CD4-positive, alpha-beta T cell treated with Interleukin-4 for 4 hours (primary cell): ENCODE data around the gene MYO16.

ENCODE experiments used
- DNase-seq: peaks from one replicate; pipeline ENCODE4 v3.0.0-alpha.2; 2020

MYO16 gene

DNA sequence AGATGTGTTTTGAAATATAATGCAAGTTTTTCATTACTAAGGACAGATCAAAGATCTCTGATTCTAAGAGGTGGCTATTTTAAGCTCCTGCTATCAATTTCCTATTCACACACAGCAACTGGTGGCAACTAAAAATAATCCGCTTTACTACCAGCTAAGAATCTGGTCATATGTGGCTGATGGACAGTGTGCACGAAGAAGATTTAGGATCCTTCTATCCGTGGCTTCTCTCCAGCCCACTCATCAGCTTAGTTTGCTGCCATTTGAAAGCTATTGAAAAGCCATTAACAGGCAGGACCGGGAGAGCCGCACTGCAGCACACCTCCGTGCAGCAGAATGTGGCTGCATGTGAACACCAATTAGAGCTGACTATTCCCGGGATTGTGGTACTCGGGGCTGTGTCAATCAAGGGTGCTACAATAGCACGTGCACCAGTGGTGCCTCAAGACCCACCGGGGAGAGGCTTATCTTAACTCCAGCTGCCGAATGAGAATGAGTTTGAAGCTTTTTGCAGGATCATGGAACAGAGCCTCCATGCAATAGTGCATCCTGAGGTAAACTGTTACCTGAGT, at the start of gene MYO16:
Gene MYO16, plus strand, starts transcription at position 431 of the 572 bp plus-strand sequence. CDS start 234 bp downstream, outside the sequence.
- no peak for DNase-seq

DNA sequence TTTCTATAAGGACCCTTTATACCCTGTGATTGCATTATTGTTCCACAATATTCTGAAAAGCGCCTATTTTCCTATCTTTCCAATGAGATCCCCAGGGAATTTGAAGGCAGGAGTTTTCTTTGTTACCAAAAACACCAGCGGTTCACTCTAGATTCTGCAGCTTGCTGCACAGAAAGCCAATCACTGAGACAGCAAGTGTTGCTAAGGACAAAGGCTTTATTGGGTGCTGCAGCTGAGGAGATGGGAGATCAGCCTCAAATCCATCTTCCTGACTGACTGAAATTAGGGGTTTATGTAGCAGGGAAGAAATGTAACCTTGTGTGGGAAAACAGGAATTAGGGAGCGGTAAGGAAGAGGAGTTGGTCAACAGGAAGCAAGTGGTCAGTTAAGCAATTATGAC, 42.6 kb upstream of the MYO16 start:
- no peak for DNase-seq

DNA sequence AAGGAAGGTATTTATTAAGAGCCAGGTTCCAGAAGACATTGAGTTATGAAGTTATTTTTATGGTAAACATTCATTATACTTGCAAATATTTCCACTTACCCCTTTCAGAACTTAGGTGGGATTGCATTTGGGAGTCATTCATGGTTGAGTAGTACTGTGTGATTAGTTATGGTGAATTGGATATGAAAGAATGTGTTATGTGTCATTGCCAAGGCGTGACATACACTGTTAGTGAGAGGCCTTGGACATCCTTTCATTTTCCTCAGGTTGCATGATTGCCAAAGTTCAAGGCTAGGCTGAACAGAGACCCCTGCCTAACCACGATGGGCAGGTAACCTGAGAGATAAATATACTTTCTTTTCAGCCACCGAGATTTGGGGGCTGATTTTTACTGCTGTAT, 40.9 kb upstream of the MYO16 start:
- no peak for DNase-seq

DNA sequence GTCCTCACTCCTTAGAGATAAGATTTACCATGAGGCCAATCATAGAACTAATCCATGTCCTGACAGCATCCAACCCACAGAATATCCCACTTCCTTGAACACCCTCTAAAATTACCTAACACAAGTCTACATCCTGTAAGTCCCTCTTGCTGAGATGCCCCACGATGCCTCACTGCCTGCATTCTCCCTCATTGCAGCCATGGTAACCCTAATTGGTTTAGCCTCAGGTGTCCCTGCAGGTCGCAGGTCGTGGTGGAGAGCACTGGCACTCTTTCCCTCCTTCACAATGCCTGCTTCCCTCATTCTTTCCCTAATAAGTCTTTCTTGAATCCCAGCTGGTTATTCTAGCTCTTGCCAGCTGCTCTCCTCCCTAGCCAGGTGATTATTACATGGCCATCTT, 35.3 kb upstream of the MYO16 start:
- no peak for DNase-seq

DNA sequence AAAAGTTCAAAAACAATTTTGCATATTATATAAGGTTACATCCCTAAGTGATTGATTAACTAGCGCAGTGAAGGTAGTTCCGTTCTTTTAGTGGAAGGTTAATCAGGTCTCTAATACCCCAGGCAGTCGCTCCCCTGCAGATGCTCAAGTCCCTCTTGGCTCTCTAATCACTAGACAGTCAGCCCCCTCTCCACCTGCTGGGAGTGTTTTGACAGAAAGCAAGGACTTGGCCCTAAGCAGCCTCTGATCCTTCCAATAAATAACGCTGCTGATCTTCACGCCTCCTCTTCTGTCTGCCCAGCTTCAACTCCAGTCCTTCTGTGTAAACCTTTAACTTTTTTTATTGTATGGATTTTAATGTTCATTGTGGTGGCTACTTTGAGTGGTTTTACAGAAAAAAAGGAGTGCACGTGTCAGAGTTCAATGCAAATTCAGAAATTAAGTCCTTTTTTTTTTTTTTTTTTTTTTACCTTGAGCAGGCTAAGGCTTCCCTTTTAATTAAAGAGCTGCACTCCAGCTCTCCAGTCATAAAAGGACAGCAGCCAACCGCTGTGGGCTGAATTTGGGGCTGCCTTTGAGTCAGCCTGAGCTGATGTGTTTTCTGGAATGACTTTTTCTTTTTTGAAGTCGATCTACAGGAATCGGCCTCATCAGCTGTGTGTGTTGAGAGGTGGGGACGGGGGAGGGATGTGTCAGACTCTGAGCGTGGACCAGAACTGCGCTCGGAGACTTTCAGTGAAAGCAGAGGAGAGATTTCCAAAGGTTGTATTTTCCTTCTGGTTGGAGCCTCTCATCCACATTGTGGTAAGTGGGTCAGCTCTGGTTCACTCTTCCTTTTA, 33.8 kb upstream of the MYO16 start:
- DNase-seq = no peak

DNA sequence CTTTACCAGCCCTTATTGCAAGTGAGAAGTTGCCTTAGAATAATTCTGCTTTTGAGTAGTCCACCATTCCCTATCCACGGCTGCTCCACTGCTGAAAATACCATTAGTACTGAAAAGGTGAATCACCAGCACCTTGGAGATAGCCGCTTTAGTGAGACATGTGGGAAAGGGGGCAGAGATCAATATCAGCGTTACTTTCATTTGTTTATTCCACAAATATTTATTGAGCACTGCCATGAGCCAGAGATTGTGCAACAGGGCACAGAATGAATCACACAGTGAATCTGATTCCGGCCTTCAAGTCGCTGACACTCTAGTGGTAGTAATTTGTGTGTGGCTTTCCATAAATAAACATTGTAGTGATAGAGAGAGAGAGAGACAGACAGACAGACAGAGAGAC, 31.5 kb upstream of the MYO16 start:
- DNase-seq = no peak

DNA sequence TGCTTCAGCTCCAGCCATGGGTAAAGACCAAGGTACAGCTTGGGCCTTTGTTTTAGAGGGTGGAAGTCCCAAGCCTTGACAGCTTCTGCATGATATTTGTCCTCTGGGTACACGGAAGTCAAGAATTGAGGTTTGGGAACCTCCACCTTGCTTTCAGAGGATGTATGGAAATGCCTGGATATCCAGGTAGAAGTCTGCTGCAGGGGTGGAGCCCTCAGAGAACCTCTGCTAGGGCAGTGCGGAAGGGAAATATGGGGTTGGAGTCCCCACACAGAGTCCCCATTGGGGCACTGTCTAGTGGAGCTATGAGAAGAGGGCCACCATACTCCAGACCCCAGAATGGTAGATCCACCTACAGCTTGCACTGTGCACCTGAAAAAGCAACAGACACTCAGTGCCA, 23.0 kb upstream of the MYO16 start:
- no peak for DNase-seq

DNA sequence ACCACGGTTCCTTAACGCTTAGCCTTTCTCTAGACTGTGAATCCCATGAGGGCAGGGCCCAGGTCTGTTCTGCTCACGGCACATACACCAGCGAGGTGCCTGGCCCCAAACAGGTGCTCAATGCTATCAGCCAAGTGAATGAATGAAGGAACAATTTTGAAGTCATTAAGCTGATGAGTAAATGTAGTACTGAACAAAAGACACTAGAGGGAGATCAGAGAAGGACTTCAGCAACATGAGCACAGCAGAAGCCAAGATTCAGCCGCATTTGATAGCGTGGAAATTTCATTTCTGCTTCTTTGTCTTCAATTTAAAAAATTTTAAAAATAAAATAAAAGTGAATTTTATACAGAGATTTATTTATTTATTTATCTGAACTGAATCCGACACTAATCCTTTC, 20.1 kb upstream of the MYO16 start:
- no peak for DNase-seq

DNA sequence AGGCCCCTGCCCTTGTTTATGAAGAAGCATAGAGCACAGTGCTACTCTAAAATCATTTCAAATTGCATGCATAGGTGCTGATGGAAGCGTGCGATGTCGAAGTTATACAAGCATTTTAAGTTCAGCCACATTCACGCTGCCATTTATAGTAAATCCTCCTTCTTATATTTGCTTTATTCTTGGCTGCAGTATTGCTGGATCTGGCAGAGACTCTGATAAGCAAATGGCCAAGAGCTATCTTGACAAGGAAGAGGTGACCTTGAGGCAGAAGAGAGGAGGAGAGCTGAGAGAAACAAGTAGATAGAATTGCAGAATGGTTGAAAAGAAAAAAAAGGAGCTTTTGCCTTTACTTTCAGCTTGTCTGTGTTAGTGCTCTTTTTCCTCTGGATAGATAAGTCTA, 18.9 kb upstream of the MYO16 start:
- DNase-seq = no peak

DNA sequence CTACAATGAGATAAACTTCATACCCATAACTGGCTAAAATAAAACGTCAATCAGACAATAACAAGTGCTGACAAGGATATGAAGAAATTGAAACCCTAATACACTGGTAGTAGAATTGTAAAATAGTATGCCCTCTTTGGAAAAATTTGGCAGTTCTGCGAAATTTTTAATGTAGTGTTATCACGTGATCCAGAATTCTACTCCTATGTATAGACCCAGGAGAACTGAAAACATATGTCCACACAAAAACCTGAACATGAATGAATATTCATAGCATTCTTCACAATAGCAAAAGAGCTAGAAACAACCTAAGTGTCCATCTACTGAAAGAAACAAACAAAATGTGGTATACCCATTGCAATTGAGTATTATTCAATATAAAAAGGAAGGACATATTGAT, 14.2 kb upstream of the MYO16 start:
- no peak for DNase-seq

DNA sequence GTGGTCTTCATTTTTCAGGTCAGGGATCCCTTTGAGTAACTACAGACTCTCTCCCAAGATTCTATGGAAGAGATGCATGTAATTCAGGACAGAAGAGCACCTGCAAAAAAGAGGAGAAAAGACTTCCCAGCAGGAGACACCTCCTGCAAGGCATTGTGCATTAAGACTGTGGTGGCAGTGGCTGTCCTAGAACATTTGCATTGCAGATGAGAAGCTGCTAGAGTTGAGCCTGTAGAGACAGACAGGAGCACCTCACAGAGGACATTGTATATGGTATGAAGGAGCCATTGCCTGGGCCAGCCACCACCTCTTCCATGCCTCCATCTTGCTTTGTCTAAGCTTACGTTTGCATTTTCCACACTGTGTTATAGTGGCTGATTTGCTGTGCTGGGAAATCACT, 11.2 kb upstream of the MYO16 start:
- no peak for DNase-seq

DNA sequence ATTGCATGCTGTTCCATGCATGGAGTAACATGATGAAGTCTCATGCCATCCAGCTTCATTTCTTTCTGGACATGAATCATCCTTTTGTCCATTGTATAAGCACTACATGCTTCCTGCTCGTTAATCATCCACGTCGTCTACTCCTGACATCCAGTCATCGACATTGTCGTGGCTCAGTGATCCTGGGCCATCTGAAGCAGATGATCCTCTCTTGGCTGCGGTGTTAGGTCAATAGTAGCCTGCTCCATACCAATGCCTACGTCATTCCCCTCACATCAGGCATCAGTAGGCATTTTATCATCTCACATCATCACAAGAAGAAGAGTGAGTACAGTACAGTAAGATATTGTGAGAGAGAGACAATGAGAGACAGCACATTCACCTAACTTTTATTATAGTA, 7.9 kb upstream of the MYO16 start:
- no peak for DNase-seq

DNA sequence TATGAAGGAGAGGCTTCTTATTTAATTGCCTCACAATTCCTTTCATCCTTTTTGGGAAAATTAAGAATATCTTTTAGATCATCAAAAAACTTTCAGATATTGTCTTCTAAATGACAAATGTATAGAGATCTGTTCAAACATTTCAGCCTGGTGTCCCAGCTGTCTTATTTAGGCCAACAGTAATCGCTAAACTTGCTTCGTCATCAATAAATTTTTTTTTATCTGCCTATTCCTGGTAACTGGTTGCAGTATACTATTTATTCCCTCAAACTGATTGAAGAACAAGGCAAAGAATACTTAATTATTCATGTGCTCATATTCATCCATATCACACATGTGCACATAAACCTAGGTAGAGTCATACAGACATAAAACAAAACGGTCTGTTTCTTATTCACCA, 5.3 kb upstream of the MYO16 start:
- DNase-seq = no peak

DNA sequence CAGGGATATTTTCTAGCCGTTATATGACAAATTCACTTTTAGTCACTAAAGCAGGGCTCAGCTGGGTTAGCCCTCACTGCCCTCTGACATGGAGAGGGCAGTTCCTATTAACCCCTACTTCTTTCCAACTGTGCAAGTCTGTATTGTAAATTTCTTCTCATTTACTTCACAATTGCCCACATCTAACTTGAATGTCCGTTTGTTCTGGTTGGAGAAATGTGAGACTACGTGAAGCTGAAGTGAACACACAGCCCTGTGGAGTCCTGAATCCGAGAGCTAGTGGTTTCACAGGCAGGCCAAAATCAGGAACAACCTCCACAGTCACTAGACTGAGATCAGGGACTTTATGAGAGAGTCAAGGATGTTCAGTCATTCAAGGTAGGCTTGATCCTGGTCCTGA, 4.4 kb upstream of the MYO16 start:
- no peak for DNase-seq

DNA sequence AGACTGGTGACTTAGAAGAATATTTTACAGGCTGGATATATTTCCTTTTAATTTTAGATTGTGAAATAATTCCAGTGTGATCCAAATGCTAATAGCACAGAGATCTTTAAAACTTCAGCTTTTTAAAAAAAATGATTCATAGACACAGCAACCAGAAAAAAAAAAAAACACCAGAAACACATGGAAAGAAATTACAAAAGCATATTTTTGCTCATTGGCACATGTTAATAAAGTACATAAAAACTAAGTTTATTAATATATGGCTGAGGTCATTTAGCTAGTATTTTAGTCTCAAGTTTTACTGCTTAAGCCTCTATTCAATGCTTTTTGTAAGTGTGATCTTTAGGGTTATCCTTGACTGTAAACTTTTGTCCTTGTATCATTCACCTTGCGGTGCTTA, 577 bp downstream of the MYO16 start:
- DNase-seq = no peak

DNA sequence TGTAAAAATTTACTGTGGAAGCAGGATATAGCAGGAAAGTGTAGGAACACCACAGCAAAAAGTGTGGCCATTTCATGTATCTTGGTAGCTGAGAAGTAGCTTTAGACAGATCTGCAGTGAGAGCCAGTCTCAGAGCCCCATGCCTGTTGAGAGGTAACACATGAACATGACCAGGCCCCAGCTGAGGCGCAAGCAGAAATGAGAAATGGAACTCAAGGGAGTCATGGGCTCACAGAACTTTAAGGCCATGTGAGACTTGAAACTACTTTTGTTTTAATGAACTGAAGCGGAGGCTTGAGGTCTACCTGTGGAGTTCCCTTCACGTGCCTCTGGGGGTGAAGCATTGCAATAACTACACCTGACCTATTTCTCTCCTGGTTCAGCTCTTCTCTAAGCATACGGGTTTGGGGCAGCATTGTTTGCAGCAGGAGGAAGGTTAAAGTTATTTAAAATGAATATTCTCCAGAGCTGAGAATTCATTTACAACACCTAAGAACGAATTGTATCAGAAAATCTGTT, 3.3 kb downstream of the MYO16 start:
- DNase-seq = no peak

DNA sequence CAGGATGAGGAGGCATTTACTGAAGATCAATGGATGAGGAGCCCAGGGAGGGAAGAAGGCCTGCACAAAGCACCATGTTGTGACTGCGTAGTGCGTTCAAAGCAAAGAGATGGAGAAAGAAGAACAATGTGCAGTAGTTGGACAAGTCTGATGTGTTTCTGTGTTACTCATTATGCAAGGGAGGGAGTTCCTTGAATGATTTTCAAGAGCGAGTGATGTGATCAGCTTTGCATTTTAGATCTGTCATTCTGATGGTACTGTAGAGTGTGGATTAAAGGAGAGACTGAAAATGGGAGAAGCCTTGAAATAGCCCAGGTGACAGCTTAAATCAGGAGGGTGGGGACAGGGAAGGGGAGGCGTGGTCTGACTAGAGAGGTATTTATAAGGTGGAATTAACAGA, 9.5 kb downstream of the MYO16 start:
- no peak for DNase-seq

DNA sequence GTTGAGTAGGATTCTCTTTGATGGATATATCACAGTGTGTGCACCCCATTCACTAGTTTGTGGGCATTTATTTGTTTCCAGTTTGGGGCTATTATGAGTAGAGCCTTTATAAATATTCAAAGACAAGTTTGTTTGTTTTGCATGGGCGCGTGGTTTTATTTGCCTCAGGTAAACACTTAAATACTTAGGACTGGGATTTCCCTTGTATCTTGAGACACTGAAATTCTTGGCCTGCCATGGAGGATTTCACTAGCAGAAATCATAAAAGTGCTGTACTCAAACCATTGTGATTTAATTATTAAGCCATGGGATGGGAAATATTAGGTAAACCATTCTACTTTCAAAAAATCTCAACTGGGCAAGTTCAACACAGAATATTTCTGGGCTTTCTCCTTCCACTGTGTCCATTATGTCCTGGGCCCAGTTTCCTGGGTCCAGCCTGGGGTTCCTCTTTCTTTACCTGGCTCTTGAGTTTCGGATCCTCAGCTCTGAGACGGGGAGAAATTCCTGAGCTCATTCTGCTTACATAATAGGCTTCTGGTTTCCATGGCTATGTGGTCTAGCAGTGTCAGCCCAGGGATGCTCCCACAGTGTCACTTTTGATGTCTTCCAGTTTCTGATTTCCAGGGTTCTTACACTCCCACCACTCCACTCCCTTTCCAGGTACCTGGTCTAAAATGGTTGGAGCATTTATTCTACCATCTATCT, 14.4 kb downstream of the MYO16 start:
- no peak for DNase-seq

DNA sequence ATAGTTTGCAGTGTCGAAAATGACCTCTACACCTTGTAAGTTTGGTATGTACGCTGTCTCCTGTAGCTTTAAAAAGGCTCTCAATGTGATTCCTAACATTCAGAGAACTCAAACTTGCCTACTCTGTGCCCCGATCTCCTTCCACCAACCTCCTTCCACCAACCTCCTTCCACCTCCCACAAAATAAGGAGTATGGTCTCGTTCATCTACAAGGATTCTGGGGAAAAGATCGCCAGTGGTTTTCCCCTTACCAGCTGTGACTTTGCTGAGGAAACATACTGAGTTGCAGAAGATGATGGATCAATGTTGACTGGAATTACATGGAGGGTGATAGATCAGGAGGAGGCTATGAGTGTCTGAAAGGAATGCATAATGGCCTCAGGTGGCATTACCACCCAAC, 16.0 kb downstream of the MYO16 start:
- no peak for DNase-seq

DNA sequence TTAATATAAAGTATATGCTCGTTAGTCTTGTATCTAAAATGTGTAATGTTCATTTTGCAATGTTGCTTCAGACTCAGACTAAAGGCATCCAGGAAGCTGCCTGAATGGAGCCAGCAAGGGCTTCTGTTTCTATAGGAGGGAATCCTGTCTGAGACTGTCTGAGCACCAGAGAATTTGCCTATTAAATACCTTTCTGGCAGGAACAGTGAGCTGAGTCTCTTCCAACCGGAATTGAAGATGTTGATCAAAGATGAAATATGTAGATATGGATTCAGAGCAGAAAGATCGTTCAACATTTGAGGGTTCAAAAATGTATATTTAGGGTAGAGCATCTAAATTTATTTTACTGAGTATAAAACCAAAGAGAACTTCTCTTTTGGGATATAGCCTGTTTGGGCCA, 20.9 kb downstream of the MYO16 start:
- no peak for DNase-seq

DNA sequence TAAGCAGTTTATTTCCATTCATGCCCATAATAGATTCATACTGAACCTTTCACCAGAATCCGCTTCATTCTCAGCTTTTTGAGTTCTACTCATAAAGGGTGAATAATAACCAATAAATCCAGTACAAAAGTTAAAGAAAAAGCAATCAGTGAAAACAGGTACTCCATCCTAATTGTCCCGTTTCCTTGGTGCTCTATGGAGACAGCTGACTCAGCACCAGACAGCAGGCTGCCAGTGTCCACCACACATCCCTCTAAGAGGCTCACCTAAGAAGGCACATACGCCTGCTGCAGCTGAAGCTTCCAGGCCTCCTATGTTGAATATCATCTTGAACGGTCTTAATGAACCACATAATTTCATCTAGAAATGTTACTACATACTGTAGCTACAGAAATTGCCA, 27.3 kb downstream of the MYO16 start:
- no peak for DNase-seq

DNA sequence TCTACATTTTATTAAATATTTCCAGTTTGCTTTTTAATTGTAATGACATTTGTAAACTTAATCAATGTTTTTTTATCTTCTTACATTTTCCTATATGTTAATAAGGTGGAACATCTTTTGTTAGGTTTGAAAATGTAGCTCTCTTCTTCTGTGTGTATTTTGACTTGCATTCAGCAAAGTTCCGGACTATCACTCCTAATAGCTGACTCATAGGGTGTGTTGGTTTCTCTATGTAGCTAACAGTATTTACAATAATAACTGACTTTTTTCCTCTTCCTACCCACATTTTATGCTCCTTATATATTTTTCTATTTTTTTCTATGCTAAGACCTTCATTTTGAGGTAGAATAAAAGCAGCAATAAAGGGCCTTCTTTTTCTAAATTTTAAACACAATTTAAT, 28.1 kb downstream of the MYO16 start:
- no peak for DNase-seq

DNA sequence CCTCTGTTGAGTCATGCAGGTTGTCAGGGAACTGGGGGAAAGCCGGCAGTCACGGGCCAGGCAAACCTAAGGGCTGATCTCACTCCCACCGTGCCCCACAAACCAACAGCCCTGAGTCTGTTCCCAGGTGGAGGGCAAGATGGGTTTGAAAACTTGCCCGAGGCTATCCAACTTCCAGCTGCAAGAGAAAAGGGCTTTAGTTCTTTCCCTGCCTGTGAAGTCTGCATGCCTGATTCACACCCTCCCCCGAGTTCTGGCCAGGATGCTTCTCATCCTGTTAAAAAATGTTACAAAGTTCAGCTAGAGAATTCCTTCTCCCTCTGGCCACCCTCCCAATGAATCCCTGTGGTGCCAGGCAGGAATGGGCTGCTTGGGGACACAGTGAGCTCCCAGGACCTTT, 33.1 kb downstream of the MYO16 start:
- DNase-seq = no peak

DNA sequence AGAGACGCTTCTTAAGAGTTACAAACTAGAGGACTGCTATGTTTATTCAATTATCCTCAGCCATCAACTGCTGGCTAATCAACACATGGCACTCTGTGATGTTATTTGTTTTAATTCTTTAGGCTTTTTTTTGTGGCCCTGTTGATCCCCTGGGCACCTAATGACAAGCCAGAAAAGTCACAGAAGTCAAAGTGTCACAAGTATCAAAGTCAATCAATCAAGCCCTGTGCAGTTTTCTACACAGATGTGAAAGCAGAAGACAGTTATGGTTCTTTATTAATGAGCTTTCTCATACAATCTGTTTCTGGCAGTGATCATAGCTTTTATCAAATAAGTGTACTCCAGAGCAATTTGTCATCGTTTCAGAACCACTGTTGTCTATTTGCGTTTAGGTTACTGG, 34.3 kb downstream of the MYO16 start:
- DNase-seq = no peak
